Lower leg skin (tissue), 3 donors: Measurements from ENCODE around the gene CACNB2.

Experiments
- POLR2A ChIP-seq, 2 donors: fragments of 450-650 bp; IDR thresholded peaks; one replicate each; pipeline ENCODE4 v1.6.1; 2016 to 2017; ENCODE audit warnings: antibody characterized with exemption in 2 of 2, mild to moderate bottlenecking in 1 of 2, moderate library complexity in 1 of 2
- TF ChIP-seq, protein P1 (sequence below), 3 donors: fragments of 450-650 bp; IDR thresholded peaks; one replicate each; pipeline ENCODE4 v1.5.1; 2016; ENCODE audit warnings: antibody characterized with exemption in 3 of 3, mild to moderate bottlenecking in 3 of 3, moderate library complexity in 2 of 3

DNA sequence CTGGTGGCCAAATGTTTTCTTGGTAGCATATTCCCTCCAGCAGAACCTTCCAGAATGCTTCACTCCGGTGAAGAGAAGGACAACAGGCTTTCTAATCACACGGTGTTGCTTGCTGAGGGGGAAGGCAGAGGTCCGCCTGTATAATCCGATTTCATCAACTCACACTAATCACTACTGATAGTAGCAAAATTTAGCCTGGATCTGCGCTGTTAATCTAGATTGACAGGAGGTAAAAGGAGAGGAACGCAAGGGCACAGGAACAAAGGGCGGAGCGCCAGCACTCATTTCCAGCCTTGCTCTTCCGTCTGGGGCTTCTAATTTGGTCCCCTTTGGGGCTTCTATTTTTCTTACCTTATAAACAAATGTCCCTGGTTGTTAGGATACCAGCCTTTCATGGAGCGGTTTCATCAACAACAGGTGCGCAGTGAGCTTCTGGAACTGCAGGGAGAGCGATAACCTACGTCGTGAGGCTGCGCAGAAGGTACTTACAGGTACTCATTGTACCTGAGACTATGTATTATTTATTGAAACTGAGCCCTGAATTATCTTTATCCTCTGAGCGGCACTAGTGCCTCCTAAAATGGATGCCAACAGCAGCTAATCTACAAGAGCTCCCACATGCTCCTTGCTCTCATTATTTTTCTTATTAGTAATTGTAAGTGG lies 150.6 kb downstream of the CACNB2 start:
- TF ChIP-seq POLR2A (IDR thresholded peaks at IDR 0.05): no peak
- TF ChIP-seq, protein P1, sequence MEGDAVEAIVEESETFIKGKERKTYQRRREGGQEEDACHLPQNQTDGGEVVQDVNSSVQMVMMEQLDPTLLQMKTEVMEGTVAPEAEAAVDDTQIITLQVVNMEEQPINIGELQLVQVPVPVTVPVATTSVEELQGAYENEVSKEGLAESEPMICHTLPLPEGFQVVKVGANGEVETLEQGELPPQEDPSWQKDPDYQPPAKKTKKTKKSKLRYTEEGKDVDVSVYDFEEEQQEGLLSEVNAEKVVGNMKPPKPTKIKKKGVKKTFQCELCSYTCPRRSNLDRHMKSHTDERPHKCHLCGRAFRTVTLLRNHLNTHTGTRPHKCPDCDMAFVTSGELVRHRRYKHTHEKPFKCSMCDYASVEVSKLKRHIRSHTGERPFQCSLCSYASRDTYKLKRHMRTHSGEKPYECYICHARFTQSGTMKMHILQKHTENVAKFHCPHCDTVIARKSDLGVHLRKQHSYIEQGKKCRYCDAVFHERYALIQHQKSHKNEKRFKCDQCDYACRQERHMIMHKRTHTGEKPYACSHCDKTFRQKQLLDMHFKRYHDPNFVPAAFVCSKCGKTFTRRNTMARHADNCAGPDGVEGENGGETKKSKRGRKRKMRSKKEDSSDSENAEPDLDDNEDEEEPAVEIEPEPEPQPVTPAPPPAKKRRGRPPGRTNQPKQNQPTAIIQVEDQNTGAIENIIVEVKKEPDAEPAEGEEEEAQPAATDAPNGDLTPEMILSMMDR (IDR thresholded peaks at IDR 0.05): no peak
